ENCODE data around the gene ADAMTSL4. TPM values are rescaled to one million over a fixed set of nuclear protein-coding genes. Genes with fewer than 3 reads are reported as not detected.

Gene ADAMTSL4
- total RNA-seq, 4 donors from 2014 or later: 30.6 to 76.8 (median 43.3) TPM

- Histone ChIP-seq H3K27me3 (no peaks in the 10 kb centered on the region), H3K27ac (peak overlapping the region; percentile 68 to 90 (median 80)), H3K36me3 (no peaks in the 10 kb centered on the region), H3K9me3 (no peaks in the 10 kb centered on the region), H3K4me3 (no peak overlapping the region), H3K4me1 (peaks cover 18 to 51% (median 28%) of the 10 kb centered on the region in 3 donors)
- intact Hi-C loops (cut with DNase I): loop anchor here (10.0 kb wide), 1 partner anchor 73 kb away; no protein-coding TSS in a partner anchor
- 46 to 76% methylated on average over 12 to 14 of the region's 17 CpGs for WGBS, 2 donors
- no peak for TF ChIP-seq POLR2A (IDR thresholded peaks at IDR 0.05)
- TF ChIP-seq, protein P1, sequence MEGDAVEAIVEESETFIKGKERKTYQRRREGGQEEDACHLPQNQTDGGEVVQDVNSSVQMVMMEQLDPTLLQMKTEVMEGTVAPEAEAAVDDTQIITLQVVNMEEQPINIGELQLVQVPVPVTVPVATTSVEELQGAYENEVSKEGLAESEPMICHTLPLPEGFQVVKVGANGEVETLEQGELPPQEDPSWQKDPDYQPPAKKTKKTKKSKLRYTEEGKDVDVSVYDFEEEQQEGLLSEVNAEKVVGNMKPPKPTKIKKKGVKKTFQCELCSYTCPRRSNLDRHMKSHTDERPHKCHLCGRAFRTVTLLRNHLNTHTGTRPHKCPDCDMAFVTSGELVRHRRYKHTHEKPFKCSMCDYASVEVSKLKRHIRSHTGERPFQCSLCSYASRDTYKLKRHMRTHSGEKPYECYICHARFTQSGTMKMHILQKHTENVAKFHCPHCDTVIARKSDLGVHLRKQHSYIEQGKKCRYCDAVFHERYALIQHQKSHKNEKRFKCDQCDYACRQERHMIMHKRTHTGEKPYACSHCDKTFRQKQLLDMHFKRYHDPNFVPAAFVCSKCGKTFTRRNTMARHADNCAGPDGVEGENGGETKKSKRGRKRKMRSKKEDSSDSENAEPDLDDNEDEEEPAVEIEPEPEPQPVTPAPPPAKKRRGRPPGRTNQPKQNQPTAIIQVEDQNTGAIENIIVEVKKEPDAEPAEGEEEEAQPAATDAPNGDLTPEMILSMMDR (IDR thresholded peaks at IDR 0.05): peak in 1 of 6 experiments; percentile 2
- no peak for DNase-seq
Observed at GRCh38 chr1:150537732-150538684, 11.2 kb upstream of the ADAMTSL4 start.

- peaks cover 10 to 31% (median 12%) of the 10 kb centered on the region in 3 donors for H3K4me1 ChIP-seq
Observed at GRCh38 chr1:150543500-150544143, 5.6 kb upstream of the ADAMTSL4 start.

GRCh38 chr1:150544204-150544603 is 5.0 kb upstream of the ADAMTSL4 start:
- TF ChIP-seq, protein P1 (IDR thresholded peaks at IDR 0.05): no peak
- no peak for TF ChIP-seq POLR2A (IDR thresholded peaks at IDR 0.05)
- Histone ChIP-seq H3K4me3 (no peak overlapping the region), H3K27ac (peak overlapping the region; percentile 50 to 84 (median 78)), H3K36me3 (no peaks in the 10 kb centered on the region), H3K27me3 (no peaks in the 10 kb centered on the region), H3K4me1 (peaks cover 8 to 27% (median 12%) of the 10 kb centered on the region in 3 donors), H3K9me3 (no peaks in the 10 kb centered on the region)
- no peak for DNase-seq
- intact Hi-C loops (cut with DNase I): no loop called here
- 31 to 36% methylated on average over 3 of the region's 3 CpGs for WGBS, 2 donors

More at GRCh38 chr1:150543500-150544143, 5.6 kb upstream of the ADAMTSL4 start:
- Histone ChIP-seq H3K36me3 (no peaks in the 10 kb centered on the region), H3K27me3 (no peaks in the 10 kb centered on the region), H3K27ac (peak overlapping the region; percentile 50 to 84 (median 78)), H3K9me3 (no peaks in the 10 kb centered on the region), H3K4me3 (no peak overlapping the region)
- WGBS, 2 donors: 28 to 44% methylated on average over 13 of the region's 13 CpGs
- intact Hi-C loops (cut with DNase I): no loop called here
- no peak for TF ChIP-seq POLR2A (IDR thresholded peaks at IDR 0.05)
- TF ChIP-seq, protein P1 (IDR thresholded peaks at IDR 0.05): no peak
- no peak for DNase-seq

DNA sequence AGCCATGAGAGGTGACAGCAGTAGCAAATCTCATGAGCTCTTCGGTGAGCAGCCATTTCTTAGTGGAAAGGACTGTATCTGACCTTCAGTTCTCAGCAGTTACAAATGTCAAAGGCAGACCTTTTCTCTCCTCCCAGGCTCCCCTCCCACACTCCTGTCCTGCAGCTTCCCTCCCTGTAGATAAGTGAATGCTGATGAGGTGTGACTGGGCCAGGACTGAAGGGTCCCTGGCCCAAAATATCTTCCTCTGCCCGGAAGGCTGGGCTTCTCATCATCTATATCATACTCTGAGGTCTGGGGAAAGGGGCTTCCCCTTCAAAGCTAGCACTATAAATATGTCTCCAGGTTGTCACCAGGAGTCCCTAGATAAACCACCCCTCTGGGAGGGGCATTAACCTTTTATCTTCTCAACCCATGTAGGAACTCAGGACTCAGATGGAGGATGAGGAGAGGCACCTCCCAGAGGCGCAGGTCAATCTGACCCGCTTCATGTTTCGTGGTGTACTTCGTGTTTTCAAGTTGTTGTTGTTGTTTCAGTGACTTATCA is 3.6 kb upstream of the ADAMTSL4 start:
- Histone ChIP-seq H3K4me1 (peaks cover 18 to 37% (median 19%) of the 10 kb centered on the region in 3 donors), H3K4me3 (no peak overlapping the region), H3K27me3 (no peaks in the 10 kb centered on the region), H3K9me3 (no peaks in the 10 kb centered on the region), H3K36me3 (no peaks in the 10 kb centered on the region), H3K27ac (peak overlapping the region in 1 of 4 donors; percentile 77)
- intact Hi-C loops (cut with DNase I): no loop called here
- DNase-seq: no peak
- TF ChIP-seq, protein P1 (IDR thresholded peaks at IDR 0.05): no peak
- no peak for TF ChIP-seq POLR2A (IDR thresholded peaks at IDR 0.05)
- 88 to 91% methylated on average over 5 to 6 of the region's 6 CpGs for WGBS, 2 donors
